Stimulated activated CD4-positive, alpha-beta T cell treated with anti-CD3 and anti-CD28 coated beads, Interleukin-15, amount 100 ng/mL, for 24 hours (primary cell): ENCODE data around the gene TXN.
"Not testable (repeated sequence)": the region's sequence is repeated elsewhere in the genome, so short reads cannot be mapped to it uniquely, and the experiment has no call there.

Source experiments
- DNase-seq: peaks from one replicate; pipeline ENCODE4 v3.0.0-alpha.2; 2020

TXN gene

DNA sequence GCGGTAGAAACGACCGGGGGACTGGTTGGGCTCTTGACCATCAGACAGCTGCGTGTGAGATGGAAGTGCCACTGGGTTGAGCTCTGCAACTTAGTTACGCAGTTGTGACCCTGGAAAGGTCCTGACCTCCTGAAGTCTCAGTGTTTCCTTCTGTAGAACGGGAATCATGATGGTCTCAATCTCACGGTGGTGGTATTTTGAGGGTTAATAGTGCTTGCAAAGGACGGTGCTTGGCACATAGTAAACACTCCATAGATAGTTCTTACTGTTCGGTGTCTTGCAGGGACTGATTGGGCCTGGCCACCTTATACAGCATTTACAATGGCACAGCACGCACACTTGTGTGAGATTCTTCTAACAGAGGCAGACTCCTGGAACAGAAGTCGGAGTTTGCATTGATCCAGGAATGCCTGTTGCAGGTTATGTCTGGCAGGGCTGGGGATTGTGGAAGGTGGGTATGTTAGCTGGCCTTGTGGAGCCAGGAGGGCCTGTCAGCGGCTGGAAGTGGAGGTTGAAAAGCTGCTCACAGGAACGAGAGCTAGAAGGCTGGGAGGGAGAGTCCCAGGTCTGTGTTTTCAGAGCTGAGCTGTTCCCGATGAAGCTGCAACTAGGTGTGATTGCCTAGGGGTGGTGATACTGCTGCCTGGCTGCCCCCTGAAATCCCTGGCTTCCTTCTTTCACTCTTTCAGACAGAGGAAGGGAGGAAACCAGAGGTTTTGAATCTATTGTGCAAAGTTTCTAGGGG is 962 bp upstream of the TXN start:
- peak; percentile 22 for DNase-seq

DNA sequence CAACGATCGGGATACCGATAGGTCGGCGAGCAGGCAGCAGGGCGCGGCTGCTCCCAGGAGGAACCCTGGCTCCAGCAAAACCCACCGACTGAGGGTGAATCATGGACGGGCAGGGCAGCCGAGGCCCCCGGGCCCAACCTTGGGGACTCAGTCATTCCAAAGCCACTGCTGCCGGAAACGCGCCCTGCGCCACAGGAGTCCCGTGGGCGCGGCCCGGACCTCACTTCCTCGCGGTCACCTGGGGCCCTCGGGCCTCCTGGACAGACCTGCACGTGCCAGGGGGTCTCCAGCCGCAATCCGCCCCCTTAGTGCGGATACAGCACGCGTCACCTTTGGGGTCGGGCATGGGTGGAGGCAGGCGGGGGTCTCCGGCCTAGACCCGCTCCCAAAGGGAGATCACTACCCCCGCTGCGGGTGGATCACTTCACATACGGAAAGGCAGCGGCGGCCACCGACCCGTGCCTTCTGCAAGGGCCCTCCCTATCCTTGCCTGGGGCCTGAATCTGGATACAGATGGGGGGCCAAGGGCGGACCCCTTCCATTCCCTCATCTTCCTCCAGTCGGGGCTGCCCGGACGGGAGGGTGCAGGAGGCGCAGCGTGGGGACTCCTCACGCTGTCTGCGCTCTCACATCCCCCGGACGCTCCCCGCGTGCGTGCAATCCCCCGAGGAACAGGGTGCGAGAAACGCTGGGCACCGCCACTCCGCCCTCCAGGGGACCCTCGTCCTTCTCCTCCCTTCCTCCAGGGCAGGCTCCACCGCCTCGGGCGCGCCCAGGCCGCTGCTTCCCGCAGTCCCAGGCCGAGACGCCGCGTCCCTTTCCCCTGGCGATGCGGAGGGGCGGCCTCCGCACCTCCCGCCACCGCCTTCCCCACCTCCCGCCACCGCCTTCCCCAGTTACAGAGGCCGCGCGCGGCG is 586 bp downstream of the TXN start:
- peak; percentile 79 for DNase-seq

DNA sequence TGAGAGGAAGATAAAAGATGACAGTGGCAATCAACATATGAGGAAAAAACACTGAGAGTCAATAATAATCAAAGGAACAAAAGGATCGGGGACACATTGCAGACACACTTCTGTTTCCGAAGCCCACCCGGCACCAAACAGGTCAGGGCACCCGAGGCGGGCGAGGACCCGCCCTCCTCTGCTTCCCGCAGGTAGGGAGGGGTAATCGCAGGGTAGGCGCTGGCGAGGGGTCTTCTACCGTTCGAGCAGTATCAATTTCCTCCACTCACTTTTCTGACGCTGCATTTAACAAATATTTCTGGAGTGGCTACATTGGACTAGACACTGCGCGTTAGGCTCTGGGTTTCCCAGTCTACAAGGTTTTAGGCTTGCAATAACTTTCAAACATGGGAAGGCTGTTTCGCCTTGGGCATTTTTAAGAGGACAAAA is 1.3 kb downstream of the TXN start:
- DNase-seq, result no peak

DNA sequence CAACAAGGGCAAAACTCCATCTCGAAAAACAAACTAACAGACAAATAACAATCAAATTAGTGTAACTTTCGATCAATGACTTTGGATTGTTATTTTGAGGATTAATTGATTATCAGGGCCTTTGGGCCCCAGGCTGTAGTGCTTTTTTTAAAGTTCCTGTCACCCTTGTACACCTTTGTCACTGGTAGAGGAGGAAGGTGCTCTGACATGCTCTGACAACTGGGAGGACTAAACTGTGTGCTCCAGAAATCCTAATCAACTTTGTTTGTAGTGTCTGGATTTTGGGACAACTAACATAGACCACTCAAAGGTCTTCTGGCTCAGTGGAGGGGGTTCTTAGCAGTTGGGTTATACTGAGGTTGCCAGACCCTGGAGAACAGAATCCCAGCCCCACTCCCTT is 1.8 kb downstream of the TXN start:
- DNase-seq, result no peak

DNA sequence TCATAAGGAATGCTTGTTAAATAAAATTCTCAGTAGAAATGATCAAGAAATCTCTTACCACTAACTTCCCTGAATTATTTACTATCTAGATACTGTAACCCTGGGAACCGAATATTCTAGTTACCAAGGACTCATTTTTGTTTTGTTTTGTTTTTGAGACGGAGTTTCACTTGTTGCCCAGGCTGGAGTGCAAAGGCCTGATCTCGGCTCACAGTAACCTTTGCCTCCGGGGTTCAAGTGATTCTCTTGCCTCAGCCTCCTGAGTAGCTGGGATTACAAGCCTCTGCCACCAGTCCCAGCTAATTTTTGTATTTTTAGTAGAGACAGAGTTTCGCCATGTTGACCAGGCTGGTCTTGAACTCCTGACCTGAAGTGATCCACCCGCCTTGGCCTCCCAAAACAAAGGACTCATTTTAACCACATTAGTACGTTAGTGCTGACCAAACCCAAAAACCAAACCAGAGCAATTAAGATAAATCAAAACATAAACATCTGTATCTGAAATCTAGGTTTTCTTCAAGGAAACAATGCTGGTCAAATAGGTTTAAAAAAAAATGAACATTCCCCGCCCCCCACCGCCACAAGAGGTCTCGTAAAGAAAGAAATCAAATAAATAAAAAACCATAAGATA is 3.7 kb downstream of the TXN start:
- no peak for DNase-seq

DNA sequence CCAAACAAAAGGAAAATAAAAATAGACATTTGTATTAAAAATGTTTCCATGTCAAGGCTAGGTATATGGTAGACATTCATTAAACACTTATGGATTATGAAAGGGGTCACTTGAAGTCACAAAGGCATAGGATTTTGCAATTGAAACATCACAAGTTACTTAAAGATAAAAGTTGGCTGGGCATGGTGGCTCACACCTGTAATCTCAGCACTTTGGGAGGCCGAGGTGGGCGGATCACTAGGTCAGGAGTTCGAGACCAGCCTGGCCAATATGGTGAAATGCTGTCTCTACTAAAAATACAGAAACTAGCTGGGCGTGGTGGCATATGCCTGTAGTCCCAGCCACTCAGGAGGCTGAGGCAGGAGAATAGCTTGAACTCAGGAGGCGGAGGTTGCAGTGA is 4.5 kb downstream of the TXN start:
- DNase-seq, result not testable (repeated sequence)

DNA sequence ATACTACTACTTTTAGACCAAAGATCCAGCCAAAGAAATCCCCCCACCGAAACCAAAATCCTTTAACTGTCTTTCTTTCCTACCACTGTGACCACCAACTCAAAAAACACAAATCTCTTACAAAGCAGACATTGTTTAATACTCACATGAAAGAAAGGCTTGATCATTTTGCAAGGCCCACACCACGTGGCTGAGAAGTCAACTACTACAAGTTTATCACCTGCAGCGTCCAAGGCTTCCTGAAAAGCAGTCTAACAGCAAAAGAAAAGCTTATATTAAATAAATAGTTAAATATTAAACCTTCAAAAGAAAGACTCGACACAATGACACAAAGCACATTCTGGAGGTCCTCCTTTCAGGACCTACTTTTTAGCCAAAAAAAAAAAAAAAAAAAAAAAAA is 5.1 kb downstream of the TXN start:
- DNase-seq, result no peak

DNA sequence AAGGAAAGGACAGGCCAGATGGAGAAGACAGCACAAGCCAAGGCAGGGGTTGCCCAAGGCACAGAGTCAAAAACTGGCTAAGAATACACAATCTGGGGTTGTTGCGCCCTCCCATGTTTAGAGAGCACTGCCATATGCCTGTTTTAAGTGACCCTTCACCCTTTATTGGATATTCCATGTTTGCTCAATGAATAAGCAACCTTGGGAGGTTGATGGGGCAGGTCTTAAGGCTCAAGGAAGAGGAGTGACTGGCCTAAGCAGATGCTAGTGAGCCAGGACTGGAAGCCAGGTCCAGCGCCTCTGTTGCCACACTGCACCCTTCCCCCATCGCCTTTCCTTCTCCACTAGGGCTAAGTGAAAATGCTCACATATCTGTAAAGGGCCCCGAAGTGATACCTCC is 6.7 kb downstream of the TXN start:
- DNase-seq, result no peak

DNA sequence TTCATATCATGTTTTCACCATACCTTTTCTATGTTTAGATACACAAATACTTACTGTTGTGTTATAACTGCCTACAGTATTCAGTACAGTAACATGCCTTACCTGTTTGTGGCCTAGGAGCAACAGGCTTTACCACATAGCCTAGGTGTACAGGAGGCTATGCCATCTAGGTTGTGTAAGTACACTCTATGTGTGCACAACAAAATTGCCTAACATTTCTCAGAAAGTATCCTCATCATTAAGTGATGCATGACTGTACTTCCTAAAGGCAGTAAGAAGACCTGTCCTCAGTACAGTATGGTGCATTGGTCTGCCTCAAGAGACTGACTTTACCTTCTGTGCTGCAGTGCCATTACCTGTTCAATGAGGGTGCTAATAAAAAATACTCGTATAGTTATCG is 7.9 kb downstream of the TXN start:
- no peak for DNase-seq

DNA sequence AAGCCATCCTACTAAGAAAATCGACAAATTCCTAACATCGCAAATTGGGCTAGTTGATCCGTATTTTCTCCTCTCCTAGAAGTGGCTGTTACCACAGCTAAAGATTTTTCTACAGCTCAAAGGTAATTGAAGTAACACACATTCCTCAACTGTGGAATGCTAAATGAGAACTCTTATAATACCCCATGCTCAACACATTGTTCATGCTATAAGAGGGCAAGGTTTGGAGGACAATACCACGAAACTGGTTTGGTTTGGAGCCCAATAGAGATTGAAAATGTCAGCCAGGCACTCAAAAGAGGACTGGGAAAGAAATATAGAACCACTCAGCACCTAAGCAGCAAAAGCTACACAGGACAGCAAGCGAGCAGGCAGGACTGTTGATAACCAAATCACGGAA is 10.1 kb downstream of the TXN start:
- DNase-seq, result no peak

DNA sequence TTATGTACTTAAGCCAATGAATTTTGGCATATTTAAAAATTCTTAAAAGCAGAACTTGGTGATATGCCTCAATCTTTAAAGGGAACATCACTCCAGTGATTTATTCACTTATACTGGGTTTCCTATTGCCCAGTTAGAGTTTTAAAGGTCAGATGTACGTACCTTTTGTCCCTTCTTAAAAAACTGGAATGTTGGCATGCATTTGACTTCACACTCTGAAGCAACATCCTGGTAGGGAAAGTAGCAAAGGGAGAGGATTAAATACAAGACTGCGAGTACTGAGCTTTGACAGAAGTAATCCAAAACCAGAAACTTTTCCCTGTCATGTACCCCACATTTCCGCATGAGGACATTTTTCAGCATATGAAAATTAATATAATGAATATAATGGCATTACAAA is 11.7 kb downstream of the TXN start:
- DNase-seq, result no peak

DNA sequence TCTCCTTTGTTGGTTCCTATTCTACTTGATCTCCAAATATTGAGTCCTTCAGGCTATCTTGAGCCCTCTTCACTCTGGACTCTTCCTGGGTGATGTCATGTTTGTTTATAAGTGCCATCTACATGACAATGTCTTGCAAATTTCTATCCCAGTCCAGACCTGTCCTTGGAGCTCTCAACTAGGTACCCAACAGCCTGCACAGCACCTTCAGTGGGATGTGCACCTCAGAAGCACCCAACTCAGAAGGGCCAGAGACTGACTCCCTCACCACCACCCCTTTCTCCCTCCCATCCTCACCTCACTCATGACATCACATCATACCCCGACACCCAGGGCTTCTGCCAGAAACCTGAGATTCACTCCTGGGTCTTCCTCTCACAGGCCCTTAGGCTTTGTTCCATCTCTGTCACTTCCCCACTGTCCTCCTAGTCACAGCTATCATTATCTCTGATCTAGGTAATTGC is 14.4 kb downstream of the TXN start:
- no peak for DNase-seq

DNA sequence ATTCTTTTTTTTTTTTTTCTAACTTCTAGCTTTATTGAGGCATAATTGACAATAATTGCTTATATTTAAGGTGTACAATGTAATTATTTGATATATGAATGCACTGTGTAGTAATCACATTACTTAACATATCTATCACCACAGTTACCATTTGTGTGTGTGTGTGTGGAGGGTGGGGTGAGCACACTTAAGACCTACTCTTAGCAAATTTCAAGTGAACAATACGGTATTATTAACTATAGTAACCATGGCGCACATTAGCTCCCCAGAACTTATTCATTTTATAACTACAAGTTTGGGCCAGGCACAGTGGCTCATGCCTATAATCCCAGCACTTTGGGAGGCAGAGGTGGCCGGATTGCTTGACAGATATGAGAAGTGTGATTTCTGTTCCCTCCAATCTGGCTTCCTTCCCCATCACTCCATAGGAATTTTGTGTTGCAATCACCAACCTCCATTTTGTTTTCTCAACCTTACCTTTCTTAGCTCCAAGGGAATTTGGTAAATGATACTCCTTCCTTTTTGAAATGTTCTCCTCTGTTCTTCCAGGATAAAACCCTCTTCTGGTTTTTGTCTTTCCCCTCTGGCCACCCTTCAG is 14.9 kb downstream of the TXN start:
- no peak for DNase-seq

DNA sequence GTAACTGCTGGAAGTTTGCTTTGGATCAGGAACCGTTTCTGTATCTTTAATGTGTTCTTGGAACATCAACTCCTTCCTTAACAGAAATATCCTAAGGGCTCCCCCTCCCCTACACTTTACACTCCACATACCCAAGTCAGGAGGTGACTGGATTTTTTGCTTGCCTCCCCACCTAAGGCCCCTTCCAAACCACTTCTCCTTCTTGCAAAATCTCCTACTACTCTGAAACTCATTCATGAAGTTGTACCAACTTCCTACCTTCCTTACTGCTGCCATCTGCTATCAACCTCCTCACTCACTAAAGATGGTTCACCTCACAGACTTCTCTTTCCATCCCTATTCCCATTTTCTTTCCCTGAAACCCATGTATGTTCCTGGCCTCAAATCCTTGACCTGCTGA is 16.1 kb downstream of the TXN start:
- DNase-seq, result no peak

DNA sequence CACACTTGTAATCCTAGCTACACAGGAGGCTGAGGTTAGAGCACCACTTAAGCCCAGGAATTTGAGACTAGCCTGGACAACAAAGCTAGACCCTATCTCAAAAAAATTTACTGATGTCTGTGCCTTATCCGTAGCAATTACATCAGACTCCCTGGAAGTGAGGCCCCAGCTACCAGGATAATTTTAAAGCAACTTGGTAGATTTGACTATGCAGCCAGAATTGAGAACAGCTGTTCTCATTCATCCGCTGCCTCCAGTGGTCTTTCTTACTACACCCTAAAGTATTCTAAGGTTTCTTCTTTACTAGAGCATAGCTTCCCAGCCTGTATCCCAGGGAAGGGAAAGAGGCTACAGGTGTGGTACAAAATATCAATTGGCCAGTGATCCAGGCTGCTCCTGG is 28.0 kb downstream of the TXN start:
- DNase-seq, result no peak

DNA sequence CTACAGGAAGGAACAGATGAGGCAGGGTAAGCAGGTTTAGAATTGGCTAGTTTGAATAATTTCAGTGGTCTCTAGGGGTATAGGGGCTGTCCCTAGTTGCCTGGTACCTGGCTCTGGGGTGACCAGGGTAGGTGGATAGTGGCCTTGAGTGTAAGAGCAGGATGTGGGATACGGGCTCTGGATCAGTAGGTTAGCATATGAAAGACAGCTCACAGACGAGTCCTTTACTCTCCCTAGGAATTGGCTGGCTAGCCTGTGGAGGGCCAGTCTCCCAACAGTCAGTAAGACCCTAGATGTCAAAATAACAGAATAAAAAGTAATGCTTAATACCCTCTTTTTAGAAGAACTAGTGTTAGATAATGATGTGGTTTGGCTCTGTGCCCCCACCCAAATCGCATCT is 31.7 kb downstream of the TXN start:
- DNase-seq, result no peak

DNA sequence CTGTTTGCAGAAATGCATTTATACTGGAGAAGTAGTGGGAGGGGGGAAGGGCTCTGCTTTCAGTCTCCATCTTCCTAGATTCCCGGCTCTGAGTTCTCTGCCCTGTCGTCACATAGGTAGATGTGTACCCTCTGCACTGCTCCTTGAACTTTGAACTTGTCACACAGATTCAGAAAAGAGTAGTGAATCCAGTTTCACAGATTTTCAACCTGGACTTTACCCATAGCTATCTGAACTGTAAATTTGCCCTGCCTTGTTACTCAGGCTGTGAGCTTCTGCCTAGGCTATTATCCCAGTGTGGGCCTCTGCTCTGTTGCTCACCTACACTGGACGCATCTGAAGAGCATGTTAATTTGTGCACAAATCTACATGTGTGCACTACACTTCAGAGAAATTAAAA is 35.5 kb downstream of the TXN start:
- no peak for DNase-seq

DNA sequence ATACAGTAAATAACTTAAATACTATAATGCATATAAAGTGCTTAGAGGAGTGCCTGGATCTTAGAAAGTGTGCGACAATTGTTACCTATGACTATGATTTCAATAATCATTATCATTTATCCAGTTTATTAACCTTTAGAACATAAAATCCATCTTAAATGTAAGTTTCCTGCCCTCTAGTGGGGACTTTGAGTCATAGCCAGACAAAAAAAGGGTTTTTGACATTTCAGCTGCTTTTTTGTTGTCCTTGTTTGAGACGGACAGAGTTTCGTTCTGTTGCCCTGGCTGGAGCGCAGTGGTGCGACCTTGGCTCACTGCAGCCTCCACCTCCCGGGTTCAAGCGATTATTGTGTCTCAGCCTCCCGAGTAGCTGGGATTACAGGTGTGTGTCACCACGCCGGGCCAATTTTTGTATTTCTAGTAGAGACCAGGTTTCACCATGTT is 38.6 kb downstream of the TXN start:
- no peak for DNase-seq

DNA sequence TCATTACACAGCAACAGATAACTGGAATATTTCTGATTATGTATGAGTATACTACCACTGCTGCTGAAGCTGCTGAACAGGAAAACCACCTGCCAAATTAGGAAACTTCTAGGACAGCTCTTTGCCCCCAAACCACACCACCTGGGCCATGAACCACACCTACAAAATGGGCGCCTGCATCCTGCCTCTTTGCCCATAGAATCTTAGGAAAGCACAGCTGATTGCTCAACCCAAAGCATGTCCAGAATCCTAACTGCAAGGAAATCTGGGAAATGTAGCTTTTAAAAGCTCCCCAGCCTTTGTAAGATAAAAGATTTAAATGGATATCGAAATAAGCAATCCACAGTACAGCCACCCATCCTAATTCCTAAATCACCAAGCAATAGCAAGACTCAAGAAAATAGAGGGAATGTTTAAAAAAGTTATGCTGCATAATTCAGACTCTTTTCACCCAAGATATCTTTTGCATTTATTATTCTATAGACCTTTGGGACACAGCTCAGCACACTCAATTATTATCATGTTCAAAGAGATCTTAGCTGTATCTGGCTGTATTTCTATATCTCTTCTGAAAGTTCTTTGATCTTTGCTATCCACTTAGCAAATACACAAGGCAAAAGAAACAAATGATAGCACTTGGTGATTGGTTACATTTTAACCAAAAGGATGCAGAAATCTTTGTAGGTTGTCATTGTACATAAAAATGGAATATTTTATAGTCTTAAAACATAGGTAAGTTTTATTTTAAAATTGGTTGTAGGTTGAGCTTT is 41.5 kb downstream of the TXN start:
- DNase-seq, result no peak

DNA sequence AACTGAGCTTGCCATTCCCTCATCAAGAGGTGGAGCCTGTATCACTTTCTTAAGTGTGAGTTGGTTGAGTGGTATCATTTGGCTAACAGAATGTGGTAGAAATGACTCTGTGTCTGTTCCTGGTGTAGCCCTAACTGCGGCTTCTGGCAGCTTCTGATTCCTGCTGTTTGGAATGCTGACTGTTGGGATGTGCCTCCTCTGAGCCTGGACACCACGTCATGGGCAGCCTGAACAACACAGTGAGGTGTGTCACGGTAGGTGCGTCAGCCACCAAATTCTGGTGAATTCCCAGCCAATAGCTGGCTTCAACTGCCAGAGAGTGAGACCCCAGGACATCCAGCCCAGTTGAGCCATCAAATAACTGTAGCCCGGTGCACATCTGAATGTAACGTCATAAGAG is 42.2 kb downstream of the TXN start:
- no peak for DNase-seq

DNA sequence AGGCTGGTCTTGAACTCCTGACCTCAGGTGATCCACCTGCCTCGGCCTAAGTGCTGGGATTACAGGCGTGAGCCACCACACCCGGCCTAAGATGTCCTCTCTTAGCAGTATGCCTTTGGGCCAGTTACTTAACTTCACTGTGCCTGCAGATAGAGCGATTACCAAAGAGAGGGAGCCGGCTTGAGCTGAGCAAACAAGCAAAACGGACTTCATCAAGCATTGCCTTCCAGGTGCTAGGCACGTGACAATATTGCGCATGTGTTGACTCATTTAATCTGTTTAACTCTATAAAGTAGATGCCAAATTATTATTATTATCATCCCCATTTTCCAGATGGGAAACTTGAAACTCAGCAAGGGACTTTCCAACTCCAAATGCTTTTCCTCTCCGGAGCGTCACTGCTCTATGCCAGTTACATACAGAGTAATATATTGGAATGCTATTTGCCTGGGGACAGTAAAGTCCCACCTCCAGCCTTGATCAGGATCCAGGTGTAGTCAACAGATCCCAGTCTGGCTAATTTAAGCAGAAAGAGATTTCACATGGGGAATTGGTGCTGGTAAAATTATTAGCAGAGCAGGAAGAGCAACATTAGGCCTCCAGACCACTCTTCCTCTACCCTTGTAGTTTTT is 42.8 kb downstream of the TXN start:
- DNase-seq, result no peak

DNA sequence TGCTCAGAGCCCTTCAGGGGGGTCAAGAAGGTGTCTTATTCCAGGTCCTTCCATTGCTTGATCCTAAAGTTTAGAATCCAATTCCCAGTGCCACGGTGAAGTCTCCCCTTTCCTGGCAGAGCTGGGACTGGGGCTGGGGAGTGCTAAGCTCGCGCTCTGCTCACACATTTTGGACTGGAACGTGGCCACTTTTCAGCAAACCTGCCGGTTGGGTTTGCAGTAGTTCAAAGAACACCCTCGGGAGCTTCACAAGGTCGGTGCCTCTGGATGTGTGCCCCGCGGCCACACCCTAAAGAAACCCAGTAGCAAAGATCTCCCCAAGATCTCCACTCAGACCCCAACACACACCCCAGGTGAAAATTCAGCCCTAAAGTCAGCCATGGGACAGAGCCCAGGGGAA is 48.3 kb downstream of the TXN start, which contains the start of gene C9orf152:
C9orf152 (minus strand) TSS at position 129 of the 400 bp plus-strand sequence. CDS start 580 bp downstream, outside the sequence.
- no peak for DNase-seq
